ENCODE results near the gene PI16. TPM values are rescaled to one million over a fixed set of nuclear protein-coding genes. Genes with fewer than 3 reads are reported as not detected.

The PI16 gene
- total and polyA plus RNA-seq, 2 experiments from 2014 or later = 0.50 TPM; not detected in 1

DNA sequence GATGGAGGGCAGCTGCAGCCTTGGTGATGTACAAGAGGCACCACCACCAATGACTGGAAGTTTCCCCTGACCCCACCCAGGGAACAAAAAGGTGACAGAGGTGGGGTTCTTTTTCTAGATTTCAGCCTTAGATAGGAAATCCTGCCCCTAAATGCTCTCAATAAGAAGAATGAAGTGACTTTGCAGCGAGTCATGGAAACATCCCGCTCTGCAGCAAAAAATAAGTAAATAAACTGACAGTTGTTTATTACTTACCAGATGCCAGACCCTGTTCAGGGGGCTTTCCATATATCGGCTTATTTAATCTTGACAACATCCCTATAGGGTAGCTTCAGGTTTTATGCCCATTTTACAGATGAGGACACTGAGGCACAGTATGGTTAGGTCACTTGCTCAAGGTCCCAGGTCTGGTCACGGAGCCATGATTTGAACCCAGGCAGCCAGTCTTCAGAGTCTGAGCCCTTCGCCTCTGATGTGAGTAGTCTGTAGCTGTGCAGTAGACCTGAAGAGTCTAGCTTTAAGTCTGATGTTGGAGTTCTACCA, 49.6 kb upstream of the PI16 start:
- Histone ChIP-seq H3K4me1 (ENCODE audit: insufficient read depth) (no peaks in the 10 kb centered on the region), H3K27me3 (ENCODE audit: insufficient read depth) (no peaks in the 10 kb centered on the region), H3K4me3 (no peak overlapping the region), H3K9me2 (ENCODE audit: insufficient read depth) (no peaks in the 10 kb centered on the region), H3K27ac (ENCODE audit: low read depth) (no peak overlapping the region), H3K36me3 (ENCODE audit: insufficient read depth) (no peaks in the 10 kb centered on the region; the same call in 1 of the 2 replicates), H3K4me2 (no peak overlapping the region), H4K20me1 (replicated peaks; ENCODE audit: insufficient read depth) (no peaks in the 10 kb centered on the region), H3F3A (replicated peaks; ENCODE audit: low read depth) (no peaks in the 10 kb centered on the region), H3K79me2 (replicated peaks; ENCODE audit: insufficient read depth) (no peaks in the 10 kb centered on the region), H2AFZ (no peak overlapping the region)
- Mint-ChIP-seq H3K36me3 (ENCODE audit: low read depth) (no peaks in the 10 kb centered on the region), H3K27ac (no peak overlapping the region), H3K4me1 (no peaks in the 10 kb centered on the region; the same call in 2 of the 3 replicates), H3K4me3 (no peak overlapping the region), H3K9me3 (no peaks in the 10 kb centered on the region), H3K27me3 (ENCODE audit: insufficient read depth, low read depth, poor library complexity) (no peaks in the 10 kb centered on the region)
- TF ChIP-seq, protein P1, sequence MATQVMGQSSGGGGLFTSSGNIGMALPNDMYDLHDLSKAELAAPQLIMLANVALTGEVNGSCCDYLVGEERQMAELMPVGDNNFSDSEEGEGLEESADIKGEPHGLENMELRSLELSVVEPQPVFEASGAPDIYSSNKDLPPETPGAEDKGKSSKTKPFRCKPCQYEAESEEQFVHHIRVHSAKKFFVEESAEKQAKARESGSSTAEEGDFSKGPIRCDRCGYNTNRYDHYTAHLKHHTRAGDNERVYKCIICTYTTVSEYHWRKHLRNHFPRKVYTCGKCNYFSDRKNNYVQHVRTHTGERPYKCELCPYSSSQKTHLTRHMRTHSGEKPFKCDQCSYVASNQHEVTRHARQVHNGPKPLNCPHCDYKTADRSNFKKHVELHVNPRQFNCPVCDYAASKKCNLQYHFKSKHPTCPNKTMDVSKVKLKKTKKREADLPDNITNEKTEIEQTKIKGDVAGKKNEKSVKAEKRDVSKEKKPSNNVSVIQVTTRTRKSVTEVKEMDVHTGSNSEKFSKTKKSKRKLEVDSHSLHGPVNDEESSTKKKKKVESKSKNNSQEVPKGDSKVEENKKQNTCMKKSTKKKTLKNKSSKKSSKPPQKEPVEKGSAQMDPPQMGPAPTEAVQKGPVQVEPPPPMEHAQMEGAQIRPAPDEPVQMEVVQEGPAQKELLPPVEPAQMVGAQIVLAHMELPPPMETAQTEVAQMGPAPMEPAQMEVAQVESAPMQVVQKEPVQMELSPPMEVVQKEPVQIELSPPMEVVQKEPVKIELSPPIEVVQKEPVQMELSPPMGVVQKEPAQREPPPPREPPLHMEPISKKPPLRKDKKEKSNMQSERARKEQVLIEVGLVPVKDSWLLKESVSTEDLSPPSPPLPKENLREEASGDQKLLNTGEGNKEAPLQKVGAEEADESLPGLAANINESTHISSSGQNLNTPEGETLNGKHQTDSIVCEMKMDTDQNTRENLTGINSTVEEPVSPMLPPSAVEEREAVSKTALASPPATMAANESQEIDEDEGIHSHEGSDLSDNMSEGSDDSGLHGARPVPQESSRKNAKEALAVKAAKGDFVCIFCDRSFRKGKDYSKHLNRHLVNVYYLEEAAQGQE (IDR thresholded peaks at IDR 0.05; ENCODE audit: unreplicated experiment) = no peak
- TF ChIP-seq JUNB (IDR thresholded peaks at IDR 0.05; ENCODE audit: unreplicated experiment) (no peak), ZNF462 (CRISPR knock-in tag; IDR thresholded peaks at IDR 0.05) (no peak), ZNF114 (CRISPR knock-in tag; IDR thresholded peaks at IDR 0.05) (no peak), EZH2 (IDR thresholded peaks at IDR 0.05; ENCODE audit: low read depth, unreplicated experiment) (no peak), EZH2phosphoT487 (IDR thresholded peaks at IDR 0.05; ENCODE audit: unreplicated experiment) (no peak), NANOG (IDR thresholded peaks at IDR 0.05; ENCODE audit: borderline replicate concordance) (no peak), POLR2AphosphoS5 (IDR thresholded peaks at IDR 0.05; ENCODE audit: low read depth) (no peak), CTCF (conservative IDR thresholded peaks at IDR 0.05; ENCODE audit: low read depth in 2 of 2) (no peak), ZNF331 (CRISPR knock-in tag; IDR thresholded peaks at IDR 0.05; ENCODE audit: low read depth) (no peak), STAT1 (IDR thresholded peaks at IDR 0.05; ENCODE audit: unreplicated experiment) (no peak), CREB1 (CRISPR knock-in tag; IDR thresholded peaks at IDR 0.05; ENCODE audit: low read depth) (no peak)
- TF ChIP-seq, protein P2, sequence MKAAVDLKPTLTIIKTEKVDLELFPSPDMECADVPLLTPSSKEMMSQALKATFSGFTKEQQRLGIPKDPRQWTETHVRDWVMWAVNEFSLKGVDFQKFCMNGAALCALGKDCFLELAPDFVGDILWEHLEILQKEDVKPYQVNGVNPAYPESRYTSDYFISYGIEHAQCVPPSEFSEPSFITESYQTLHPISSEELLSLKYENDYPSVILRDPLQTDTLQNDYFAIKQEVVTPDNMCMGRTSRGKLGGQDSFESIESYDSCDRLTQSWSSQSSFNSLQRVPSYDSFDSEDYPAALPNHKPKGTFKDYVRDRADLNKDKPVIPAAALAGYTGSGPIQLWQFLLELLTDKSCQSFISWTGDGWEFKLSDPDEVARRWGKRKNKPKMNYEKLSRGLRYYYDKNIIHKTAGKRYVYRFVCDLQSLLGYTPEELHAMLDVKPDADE (IDR thresholded peaks at IDR 0.05) = no peak
- DNase-seq (ENCODE audit: low spot score) (no peak), ATAC-seq (no peak)

Measured in GM23338 (cell line).